H1 (cell line): ENCODE data around the gene TMEM72. TPM values are rescaled to one million over a fixed set of nuclear protein-coding genes. Genes with fewer than 3 reads are reported as not detected.

Experiments used
- CTCF ChIA-PET: fragments of 300-600 bp; sonication (Branson Sonifier 250); formaldehyde crosslinking; loops from one replicate; lab custom pipeline; 2021; ENCODE audit not compliant: partially characterized antibody; lab: Charles Lee
- POLR2A ChIA-PET: fragments of 300-600 bp; sonication (Branson Sonifier 250); formaldehyde crosslinking; loops from one replicate; lab custom pipeline; 2021; ENCODE audit warnings: inconsistent platforms; ENCODE audit not compliant: partially characterized antibody; lab: Charles Lee
- DNase-seq, 2 experiments: peaks; one replicate each; pipeline versions ENCODE4 v3.0.0 to v3.0.0-alpha.2; 2010 to 2022; ENCODE audit warnings: low spot score in 2 of 2, low read depth in 1 of 2, mixed read lengths in 1 of 2
- FAIRE-seq: peaks from 2 replicates; lab custom pipeline; 2011; peaks lifted over from hg19 to GRCh38; lab: Jason Lieb, UNC
- H2AFZ ChIP-seq: 2 replicates; pipeline ENCODE4 v1.8.1; 2012; ENCODE audit warnings: low read length, inconsistent platforms
- H2AK5ac ChIP-seq: 2 replicates; pipeline ENCODE4 v1.6.1; 2013; ENCODE audit warnings: low read depth, low read length
- H2BK120ac ChIP-seq: replicated peaks from 2 replicates; pipeline ENCODE3; 2013; ENCODE audit warnings: low read depth, low read length, inconsistent platforms
- H2BK12ac ChIP-seq: 2 replicates; pipeline ENCODE4 v1.6.1; 2013; ENCODE audit warnings: low read depth, low read length
- H2BK15ac ChIP-seq: 2 replicates; pipeline ENCODE4 v1.6.1; 2013; ENCODE audit warnings: low read length
- H2BK20ac ChIP-seq: 2 replicates; pipeline ENCODE4 v1.6.1; 2013; ENCODE audit warnings: low read length
- H2BK5ac ChIP-seq: 2 replicates; pipeline ENCODE4 v1.6.1; 2013; ENCODE audit warnings: low read depth, low read length
- H3K14ac ChIP-seq: 2 replicates; pipeline ENCODE4 v1.6.1; 2013; ENCODE audit warnings: inconsistent platforms; ENCODE audit not compliant: insufficient read length
- H3K18ac ChIP-seq: 2 replicates; pipeline ENCODE4 v1.6.1; 2013; ENCODE audit warnings: low read length; ENCODE audit errors: extremely low read depth
- H3K23ac ChIP-seq: 2 replicates; pipeline ENCODE4 v1.6.1; 2013; ENCODE audit warnings: inconsistent platforms; ENCODE audit not compliant: insufficient read length
- H3K23me2 ChIP-seq: 2 replicates; pipeline ENCODE4 v1.6.1; 2013; ENCODE audit warnings: low read depth, low read length
- H3K27ac ChIP-seq: 2 replicates; pipeline ENCODE4 v1.6.1; 2011; ENCODE audit warnings: low read depth, low read length, inconsistent platforms
- H3K27me3 ChIP-seq, 4 experiments: replicated peaks in 1 of 4; 1 replicate in 1 of 4; 2 replicates in 3 of 4; pipeline versions ENCODE4 v1.6.1 to v1.8.1; 2011 to 2013; ENCODE audit warnings: low read length in 3 of 4, mild to moderate bottlenecking in 3 of 4, inconsistent platforms in 2 of 4, mixed read lengths in 2 of 4, moderate library complexity in 1 of 4; ENCODE audit not compliant: control insufficient read depth in 3 of 4, insufficient read depth in 3 of 4; ENCODE audit errors: extremely low read depth in 1 of 4
- H3K36me3 ChIP-seq, 4 experiments: 2 replicates each; pipeline versions ENCODE4 v1.6.1 to v1.8.1; 2011 to 2013; ENCODE audit warnings: mild to moderate bottlenecking in 4 of 4, low read length in 3 of 4, moderate library complexity in 2 of 4, control low read depth in 1 of 4, inconsistent platforms in 1 of 4; ENCODE audit not compliant: insufficient read depth in 4 of 4, control insufficient read depth in 2 of 4
- H3K4ac ChIP-seq: replicated peaks from 2 replicates; pipeline ENCODE3; 2013; ENCODE audit warnings: low read length, low read depth, mixed read lengths, inconsistent platforms; ENCODE audit not compliant: insufficient read length
- H3K4me1 ChIP-seq, 4 experiments: replicated peaks in 1 of 4; 1 replicate in 1 of 4; 2 replicates in 3 of 4; pipeline versions ENCODE4 v1.6.1 to v1.8.1; 2011 to 2013; ENCODE audit warnings: low read length in 3 of 4, inconsistent platforms in 2 of 4, mixed read lengths in 1 of 4; ENCODE audit not compliant: insufficient read depth in 4 of 4, control insufficient read depth in 3 of 4
- H3K4me2 ChIP-seq, 2 experiments: 2 replicates each; pipeline versions ENCODE4 v1.6.1 to v1.8.1; 2011 to 2013; ENCODE audit warnings: low read depth in 2 of 2, low read length in 2 of 2, control low read depth in 1 of 2, inconsistent platforms in 1 of 2, mild to moderate bottlenecking in 1 of 2; ENCODE audit not compliant: insufficient read depth in 1 of 2
- H3K4me3 ChIP-seq, 4 experiments: fragments of 200-600, 300-600 bp in 1 of 4; sonication (generic), shearing (Covaris generic), sonication (Bioruptor Twin) in 1 of 4; 2 replicates each; pipeline versions ENCODE4 v1.5.1 to v1.8.1; 2011 to 2016; ENCODE audit warnings: low read length in 4 of 4, low read depth in 3 of 4, control low read depth in 2 of 4, inconsistent platforms in 2 of 4, mild to moderate bottlenecking in 2 of 4, mixed read lengths in 1 of 4, moderate library complexity in 1 of 4; ENCODE audit not compliant: insufficient read depth in 2 of 4; ENCODE audit errors: extremely low read depth in 1 of 4
- H3K56ac ChIP-seq: replicated peaks from 2 replicates; pipeline ENCODE3; 2013; ENCODE audit warnings: low read depth, mild to moderate bottlenecking, mixed read lengths, low read length, inconsistent platforms; ENCODE audit not compliant: insufficient read length
- H3K79me1 ChIP-seq: 2 replicates; pipeline ENCODE4 v1.6.1; 2013; ENCODE audit warnings: low read depth, low read length, control low read depth
- H3K79me2 ChIP-seq, 2 experiments: 2 replicates each; pipeline versions ENCODE4 v1.6.1 to v1.8.1; 2012 to 2013; ENCODE audit warnings: low read length in 2 of 2, mild to moderate bottlenecking in 2 of 2, inconsistent platforms in 1 of 2; ENCODE audit not compliant: insufficient read depth in 2 of 2, control insufficient read depth in 1 of 2
- H3K9ac ChIP-seq, 4 experiments: replicated peaks in 1 of 4; 1 replicate in 1 of 4; 2 replicates in 3 of 4; pipeline versions ENCODE4 v1.6.1 to v1.8.1; 2011 to 2013; ENCODE audit warnings: low read depth in 3 of 4, low read length in 3 of 4, control low read depth in 2 of 4, mild to moderate bottlenecking in 2 of 4, moderate library complexity in 2 of 4, inconsistent platforms in 1 of 4; ENCODE audit errors: extremely low read depth in 1 of 4
- H3K9me3 ChIP-seq, 2 experiments: 2 replicates each; pipeline versions ENCODE4 v1.6.1 to v1.8.1; 2012 to 2013; ENCODE audit warnings: mild to moderate bottlenecking in 2 of 2, moderate library complexity in 2 of 2, control low read depth in 1 of 2, inconsistent platforms in 1 of 2, low read depth in 1 of 2, low read length in 1 of 2, mixed read lengths in 1 of 2; ENCODE audit not compliant: insufficient read depth in 2 of 2
- H4K20me1 ChIP-seq, 2 experiments: replicated peaks in 1 of 2; 2 replicates each; pipeline versions ENCODE3 to v1.8.1; 2011 to 2013; ENCODE audit warnings: inconsistent platforms in 2 of 2, low read length in 2 of 2, mild to moderate bottlenecking in 1 of 2; ENCODE audit not compliant: insufficient read depth in 2 of 2, control insufficient read depth in 1 of 2
- H4K5ac ChIP-seq: 2 replicates; pipeline ENCODE4 v1.6.1; 2013; ENCODE audit warnings: low read length, low read depth, mixed read lengths, inconsistent platforms; ENCODE audit not compliant: insufficient read length
- H4K8ac ChIP-seq: 2 replicates; pipeline ENCODE4 v1.8.0; 2013; ENCODE audit warnings: mild to moderate bottlenecking, moderate library complexity, low read length, inconsistent platforms; ENCODE audit not compliant: insufficient read depth; ENCODE audit errors: extremely low read depth
- H4K91ac ChIP-seq: replicated peaks from 2 replicates; pipeline ENCODE3; 2013; ENCODE audit warnings: low read length, mixed read lengths, inconsistent platforms; ENCODE audit not compliant: insufficient read length
- CTCF ChIP-seq, 3 experiments: IDR thresholded peaks; 1 replicate in 2 of 3; 2 replicates in 1 of 3; pipeline versions ENCODE4 v1.5.1 to v1.6.1; 2011; ENCODE audit warnings: low read length in 3 of 3, mild to moderate bottlenecking in 3 of 3, inconsistent platforms in 2 of 3, low read depth in 1 of 3, moderate library complexity in 1 of 3; ENCODE audit not compliant: insufficient read depth in 1 of 3; ENCODE audit errors: control extremely low read depth in 1 of 3
- GABPA ChIP-seq: IDR thresholded peaks from 2 replicates; pipeline ENCODE4 v1.6.1; 2011; ENCODE audit warnings: mild to moderate bottlenecking, low read length, moderate library complexity, borderline replicate concordance; ENCODE audit not compliant: insufficient read depth
- MAX ChIP-seq: IDR thresholded peaks from 2 replicates; pipeline ENCODE4 v1.6.1; 2012; ENCODE audit warnings: inconsistent platforms
- TCF12 ChIP-seq: IDR thresholded peaks from 2 replicates; pipeline ENCODE4 v1.6.1; 2011; ENCODE audit warnings: low read depth, mild to moderate bottlenecking, low read length
- ZNF274 ChIP-seq: IDR thresholded peaks from 2 replicates; pipeline ENCODE4 v1.7.0; 2012; ENCODE audit warnings: low read length, borderline replicate concordance; ENCODE audit errors: extremely low read depth
- WGBS, 2 experiments: shearing (Covaris generic) in 1 of 2; methylation state at CpG; one replicate each; pipeline versions ENCODE4 v1.1.6 to v1.1.7; 2013 to 2015; ENCODE audit warnings: low lambda C conversion rate in 2 of 2, mixed read lengths in 2 of 2, inconsistent platforms in 1 of 2, low coverage in 1 of 2, missing lambda C conversion rate in 1 of 2; ENCODE audit not compliant: insufficient replicate concordance in 2 of 2, insufficient coverage in 1 of 2, insufficient read length in 1 of 2; ENCODE audit errors: extremely low coverage in 1 of 2, missing lambda C conversion rate in 1 of 2; 5-methylcytosine and 5-hydroxymethylcytosine counted together
- polyA plus RNA-seq, 7 experiments: library from polyadenylated mRNA; depleted of rRNA in 3 of 7; stranded (reverse) in 5 of 7; unstranded in 2 of 7; fragments of >200 nt in 5 of 7; fragments of 200-250 nt in 2 of 7; gene quantifications; 1 replicate in 5 of 7; 2 replicates in 1 of 7; 4 replicates in 1 of 7; pipeline versions ENCODE4 v1.2.1 to v1.2.3, GENCODE V29; 2011 to 2013; ENCODE audit warnings: missing spikeins in 2 of 7, mixed read lengths in 2 of 7
- total RNA-seq: library from RNA; stranded (reverse); fragmentation: NEBNext Ultra II Directional; extraction: Animal tissue kit (Norgen Biotek cat#: 25700); gene quantifications from 2 replicates; pipeline ENCODE4 v1.2.1, GENCODE V29; 2021

The TMEM72 gene
- total and polyA plus RNA-seq, 2 of the 8 experiments (the other 6 are each of a cell fraction or from before 2014, with no cell fraction given), result not detected

- Histone ChIP-seq H3K27me3 (no peaks in the 10 kb centered on the region; a peak in 1 of 7 replicates), H3K9me3 (no peaks in the 10 kb centered on the region), H4K91ac (peak overlapping the region; percentile 11), H3K18ac (no peak overlapping the region), H3K23ac (no peak overlapping the region), H2BK15ac (no peak overlapping the region), H2BK20ac (no peak overlapping the region), H3K56ac (no peak overlapping the region), H2AFZ (no peak overlapping the region), H2BK12ac (peak overlapping the region; percentile 82; the same call in 1 of the 2 replicates), H2BK120ac (no peak overlapping the region), H3K9ac (no peak overlapping the region), H2BK5ac (no peak overlapping the region; the same call in 1 of the 2 replicates), H3K4ac (no peak overlapping the region), H3K4me2 (no peak overlapping the region), H3K27ac (no peak overlapping the region), H3K79me1 (peaks cover 5% of the 10 kb centered on the region; the same call in 1 of the 2 replicates), H2AK5ac (no peak overlapping the region; the same call in 1 of the 2 replicates), H3K14ac (no peak overlapping the region), H3K36me3 (peaks cover 0 to 6% (median 0%) of the 10 kb centered on the region in 4 experiments; a peak in 3 of 8 replicates), H4K5ac (no peak overlapping the region), H3K23me2 (peaks cover 3% of the 10 kb centered on the region; the same call in 1 of the 2 replicates), H4K20me1 (peaks cover 0 to 2% of the 10 kb centered on the region in 2 experiments), H3K79me2 (no peaks in the 10 kb centered on the region; a peak in 1 of 4 replicates), H3K4me1 (peaks cover 18 to 39% (median 25%) of the 10 kb centered on the region in 4 experiments), H3K4me3 (no peak overlapping the region), H4K8ac (no peak overlapping the region; the same call in 1 of the 2 replicates)
- ChIA-PET CTCF (interaction anchor here (0.7 to 11.2 kb wide), 12 partner anchors 9 to 89 kb away, joined by 3 to 143 read pairs (median 5); partner anchors contain the start of gene DEPP1), POLR2A (interaction anchor here (0.9 to 2.8 kb wide), 6 partner anchors 9 to 59 kb away, joined by 3 to 11 read pairs (median 4); partner anchors contain the start of genes DEPP1 and ZNF22)
- WGBS, 2 experiments, result 94% methylated on average over 8 of the region's 8 CpGs; no CpG with 5 or more reads in 1 of the 2 experiments
- no peak for FAIRE-seq
- DNase-seq, result no peak
- TF ChIP-seq MAX (no peak), GABPA (no peak), TCF12 (no peak), CTCF (IDR thresholded peaks at IDR 0.05; ENCODE audit: control extremely low read depth in 1 of 3, insufficient read depth in 1 of 3, low read depth in 1 of 3, low read length in 3 of 3) (no peak), ZNF274 (no peak)
These were observed 55.8 kb downstream of the TMEM72 start for GRCh38 chr10:44966816-44967509.
